HuH-7 (cell line): ENCODE data around the gene TPSG1.
"Not testable (repeated sequence)": the region's sequence is repeated elsewhere in the genome, so short reads cannot be mapped to it uniquely, and the experiment has no call there.

Source experiments
- DNase-seq: peaks from one replicate; pipeline ENCODE4 v3.0.0; 2011; ENCODE audit warnings: low spot score

Gene TPSG1

GRCh38 chr16:1230471-1231212 lies 5.6 kb upstream of the TPSG1 start:
- DNase-seq: not testable (repeated sequence)

DNA sequence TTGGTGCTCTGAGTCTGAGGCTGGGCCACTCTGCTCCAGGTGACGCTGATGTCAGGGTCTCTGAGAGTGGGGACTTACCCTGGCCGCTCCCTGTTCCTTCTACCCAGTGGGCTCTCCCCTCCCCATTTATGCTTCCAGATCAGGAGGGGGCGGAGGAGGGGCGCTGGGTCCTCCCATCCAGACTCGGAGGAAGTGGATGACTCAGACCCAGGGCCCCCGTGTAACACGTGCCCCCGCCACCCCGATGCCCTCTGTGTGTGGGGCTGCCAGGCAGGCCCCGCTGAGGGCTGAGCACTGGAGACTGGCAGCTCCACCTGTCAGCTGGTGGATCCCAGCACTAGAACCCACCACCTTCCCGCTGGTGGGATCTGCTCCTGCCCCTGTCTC lies 5.0 kb upstream of the TPSG1 start, which contains the start of gene TPSB2:
TSS of gene TPSB2 (minus strand) at position 101 of the 387 bp plus-strand sequence. CDS start 233 bp downstream, outside the sequence.
- not testable (repeated sequence) for DNase-seq

DNA sequence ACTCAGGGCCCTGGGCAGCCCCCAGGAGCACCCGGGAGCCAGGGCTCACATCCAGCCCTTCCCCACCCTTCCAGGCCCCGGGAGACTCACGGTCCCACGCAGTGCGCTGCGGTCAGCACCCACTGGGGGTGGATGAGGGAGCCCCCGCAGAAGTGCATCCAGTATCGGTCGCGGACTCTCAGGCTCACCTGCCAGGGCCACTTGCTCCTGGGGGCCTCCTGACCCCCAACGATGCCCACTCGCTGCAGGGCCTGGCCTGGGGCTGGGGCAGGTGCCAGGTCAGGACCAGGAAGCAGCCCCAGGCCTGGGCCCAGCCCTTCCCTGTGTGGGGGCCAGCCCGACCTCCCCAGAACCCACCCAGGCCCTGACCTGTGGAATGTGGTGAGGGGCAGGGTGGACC lies 4.4 kb upstream of the TPSG1 start:
- not testable (repeated sequence) for DNase-seq

DNA sequence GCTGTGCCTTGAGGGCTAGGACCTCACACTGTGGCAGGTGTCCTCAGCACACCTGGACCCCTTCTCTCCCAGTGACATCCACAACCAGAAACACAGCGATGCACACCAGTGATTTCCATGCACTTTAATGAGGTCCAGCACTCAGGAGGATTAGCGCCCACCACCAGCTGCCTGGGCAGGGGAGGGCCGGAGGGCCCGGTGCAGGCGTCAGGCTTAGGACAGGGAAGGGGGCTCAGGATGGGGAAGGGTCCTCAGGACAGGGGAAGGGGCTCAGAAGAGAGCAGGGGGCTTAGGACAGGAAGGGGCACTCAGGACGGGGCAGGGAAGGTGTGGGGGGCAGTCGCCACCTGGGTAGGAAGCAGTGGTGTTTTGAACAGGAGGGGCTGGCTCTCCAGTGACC lies 3.2 kb upstream of the TPSG1 start:
- not testable (repeated sequence) for DNase-seq

DNA sequence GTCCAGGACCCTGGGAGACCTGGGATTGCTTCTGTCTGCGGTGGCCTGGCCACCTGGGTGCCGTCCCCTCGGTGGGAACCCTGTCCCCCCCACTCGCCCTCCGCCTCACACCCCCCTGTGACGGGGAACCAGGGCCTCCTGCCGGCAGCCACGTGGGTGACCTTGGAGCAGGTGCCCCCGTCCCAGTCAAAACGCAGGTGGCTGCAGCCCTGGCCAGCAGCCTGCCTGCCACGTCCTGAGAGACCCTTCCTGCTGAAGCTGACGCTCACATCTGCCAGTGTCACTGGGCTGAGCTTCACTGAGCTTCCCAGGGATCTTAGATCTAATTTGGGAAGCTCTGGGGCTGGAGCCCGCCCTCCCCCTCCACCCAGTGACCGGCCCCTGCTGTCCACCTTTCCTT lies 1.6 kb upstream of the TPSG1 start:
- DNase-seq: not testable (repeated sequence)

- not testable (repeated sequence) for DNase-seq
Measured at GRCh38 chr16:1225728-1226311, 752 bp upstream of the TPSG1 start.

- no peak for DNase-seq
Measured at GRCh38 chr16:1224558-1224957, 510 bp downstream of the TPSG1 start.

- no peak for DNase-seq
Measured at GRCh38 chr16:1223355-1224214, 1.5 kb downstream of the TPSG1 start.

GRCh38 chr16:1222553-1223354 lies 2.3 kb downstream of the TPSG1 start:
- DNase-seq: no peak

DNA sequence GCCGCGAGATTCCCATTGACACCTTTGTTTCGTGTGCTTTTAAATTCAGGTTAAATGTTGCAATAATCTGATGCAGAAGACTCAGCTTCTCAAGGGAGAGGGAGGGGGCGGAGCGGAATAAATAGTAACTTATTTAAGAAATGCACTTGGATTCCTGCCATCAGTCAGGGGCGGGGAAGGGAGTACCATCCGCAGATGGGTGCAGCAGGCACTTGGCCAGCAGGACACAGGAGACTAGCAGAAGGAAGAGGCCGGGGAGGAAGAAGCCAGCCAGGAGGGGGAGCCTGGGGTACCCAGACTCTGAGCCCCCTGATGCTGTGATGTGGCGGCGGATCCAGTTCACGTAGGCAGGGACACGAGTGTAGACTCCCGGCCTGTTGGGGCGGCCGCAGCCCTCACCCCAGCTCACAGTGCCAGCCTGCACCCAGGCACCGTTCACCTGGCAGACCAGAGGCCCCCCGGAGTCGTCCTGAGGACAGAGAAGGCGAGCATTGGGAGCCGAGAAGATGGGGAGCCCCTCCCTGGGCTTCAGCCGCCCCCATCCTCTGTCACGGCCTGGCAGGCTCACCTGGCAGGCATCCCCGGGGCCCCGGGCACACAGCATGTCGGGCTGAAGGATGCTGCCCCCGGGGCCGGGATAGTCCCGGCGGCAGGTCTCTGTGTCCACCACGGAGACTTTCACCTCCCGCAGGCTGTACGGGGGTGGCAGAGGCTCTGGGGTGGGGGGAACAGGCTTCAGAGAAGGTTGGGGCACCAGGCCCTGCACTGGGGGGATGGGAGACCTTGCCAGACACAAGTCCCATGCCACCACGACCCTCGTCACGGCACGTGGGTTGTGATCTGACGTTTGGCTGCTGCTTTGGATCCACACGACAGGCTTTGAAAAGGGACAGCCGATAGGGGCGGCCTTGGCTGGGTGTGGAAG lies 3.2 kb downstream of the TPSG1 start:
- DNase-seq: no peak

- DNase-seq: no peak
Measured at GRCh38 chr16:1220841-1221627, 4.0 kb downstream of the TPSG1 start.

GRCh38 chr16:1220098-1220728 lies 4.9 kb downstream of the TPSG1 start:
- DNase-seq: no peak

DNA sequence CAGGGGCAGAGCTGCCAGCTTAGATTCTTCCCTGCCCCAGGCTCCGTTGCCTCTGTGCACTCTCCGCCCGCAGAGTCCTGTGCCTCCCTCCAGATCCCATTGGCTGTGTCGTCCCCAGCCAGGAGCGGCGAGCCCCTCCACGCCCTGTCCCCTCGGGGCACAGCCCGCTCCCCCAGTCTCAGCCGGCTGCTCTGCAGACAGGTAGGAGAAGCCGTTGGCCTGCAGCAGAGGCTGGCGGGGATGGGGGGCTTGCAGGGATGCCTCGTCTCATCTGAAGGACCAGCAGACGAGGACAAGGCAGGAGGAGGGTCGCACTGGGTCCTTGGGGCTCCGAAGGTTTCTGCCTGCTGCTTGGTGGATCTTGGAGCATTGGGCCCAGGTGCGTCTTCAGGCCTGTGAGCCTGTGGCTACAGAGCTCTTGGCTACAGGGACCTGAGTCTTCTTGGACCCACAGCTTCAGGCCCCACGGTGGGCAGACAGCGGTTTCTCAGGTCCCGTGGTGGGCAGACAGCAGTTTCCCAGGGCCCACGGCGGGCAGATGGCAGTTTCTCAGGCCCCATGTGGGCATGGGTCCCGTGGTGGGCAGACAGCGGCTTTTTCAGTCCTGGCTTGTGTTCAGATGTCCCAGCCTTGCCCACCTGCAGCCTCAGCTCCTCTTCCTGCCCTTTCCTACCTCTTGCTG lies 6.0 kb downstream of the TPSG1 start:
- no peak for DNase-seq

- no peak for DNase-seq
Measured at GRCh38 chr16:1218061-1218929, 6.8 kb downstream of the TPSG1 start.

DNA sequence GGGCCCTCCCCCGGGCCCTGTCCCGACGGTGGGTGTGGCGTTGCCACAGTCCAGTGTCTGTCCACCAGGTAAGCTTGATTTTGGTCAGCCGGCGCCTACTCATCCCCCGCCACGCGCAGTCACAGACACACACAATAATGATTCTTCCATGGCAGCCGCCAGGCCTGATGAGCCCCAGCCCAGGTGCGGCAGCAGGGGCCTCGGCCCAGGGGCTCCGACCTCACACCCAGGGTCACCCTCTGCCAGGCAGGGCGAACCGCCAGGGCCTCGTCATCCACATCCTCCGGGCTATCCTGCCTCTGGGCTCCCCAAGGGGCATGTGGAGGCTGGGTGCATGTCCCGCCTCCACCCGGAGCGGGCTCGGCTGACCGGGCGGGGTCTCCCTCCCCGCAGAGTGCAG lies 7.5 kb downstream of the TPSG1 start:
- DNase-seq: no peak

DNA sequence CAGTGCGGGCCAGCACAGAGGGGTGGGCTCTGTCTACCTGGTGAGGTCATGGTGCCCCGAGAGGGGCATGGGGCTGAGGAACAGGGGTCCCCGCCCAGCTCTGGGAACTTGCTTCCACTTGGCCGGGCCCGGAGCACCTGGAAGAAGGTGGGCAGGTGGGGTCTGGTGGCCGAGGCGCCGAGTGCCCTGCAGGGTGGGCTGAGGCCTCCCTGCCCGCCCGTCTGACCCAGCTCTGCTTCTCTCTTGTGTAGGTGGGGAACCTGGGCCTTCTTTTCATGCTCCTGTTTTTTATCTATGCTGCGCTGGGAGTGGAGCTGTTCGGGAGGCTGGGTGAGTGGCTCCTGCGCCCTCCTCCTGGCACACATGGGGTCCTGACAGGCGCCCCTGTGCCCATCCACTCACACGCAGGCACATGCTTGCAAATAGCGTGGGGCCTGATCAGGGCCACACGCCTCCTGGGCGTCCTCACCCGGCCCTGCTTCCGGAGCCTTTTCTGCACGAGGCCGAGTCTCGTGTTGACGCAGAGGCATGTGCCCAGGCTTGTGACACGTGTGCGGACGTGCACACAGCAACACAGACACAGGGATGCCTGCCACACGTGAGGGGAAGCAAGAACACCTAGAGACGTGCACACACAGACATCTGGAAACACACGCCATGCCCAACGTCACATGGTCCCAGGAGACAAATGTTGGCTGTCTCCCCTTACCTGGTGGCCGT lies 8.2 kb downstream of the TPSG1 start:
- no peak for DNase-seq

DNA sequence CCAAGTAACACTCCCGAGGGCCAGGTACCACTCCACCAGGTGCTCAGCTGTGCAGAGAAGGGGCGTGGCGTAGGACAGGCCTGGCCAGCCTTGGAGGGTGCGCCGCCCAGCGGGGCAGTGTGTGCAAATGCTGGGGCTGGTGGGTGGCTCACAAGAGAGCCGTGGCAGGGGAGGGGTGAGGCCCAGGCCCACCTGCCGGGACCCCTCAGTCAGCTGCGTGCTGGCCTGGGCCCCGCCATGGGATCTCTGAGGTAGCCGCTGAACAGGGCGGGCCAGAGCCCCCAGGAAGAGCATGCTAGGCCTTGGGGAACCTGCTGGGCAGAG lies 8.8 kb downstream of the TPSG1 start:
- no peak for DNase-seq
